Gastroesophageal sphincter (tissue), 4 donors: ENCODE data around the gene APBB3. TPM values are rescaled to one million over a fixed set of nuclear protein-coding genes. Genes with fewer than 3 reads are reported as not detected.

ENCODE experiments used
- ATAC-seq: fragments of 150-250 bp; one replicate; pipeline ENCODE4 v1.9.1; 2016; ENCODE audit warnings: mild to moderate bottlenecking, moderate library complexity
- H3K27ac ChIP-seq, 4 donors: fragments of 200-600 bp; sonication (generic) in 3 of 4; 1 replicate in 3 of 4; 2 replicates in 1 of 4; pipeline ENCODE4 v1.5.1; 2016 to 2019
- H3K27me3 ChIP-seq: fragments of 200-600 bp; sonication (generic); one replicate; pipeline ENCODE4 v1.5.1; 2019
- H3K36me3 ChIP-seq, 2 donors: fragments of 200-600 bp; sonication (generic); one replicate each; pipeline ENCODE4 v1.5.1; 2019; ENCODE audit warnings: control low read depth in 1 of 2
- H3K4me1 ChIP-seq, 3 donors: fragments of 200-600 bp; sonication (generic); 1 replicate in 2 of 3; 2 replicates in 1 of 3; pipeline ENCODE4 v1.5.1; 2016 to 2019; ENCODE audit warnings: control low read depth in 2 of 3
- H3K4me3 ChIP-seq, 2 donors: fragments of 200-600 bp; sonication (generic); one replicate each; pipeline ENCODE4 v1.5.1; 2019; ENCODE audit warnings: mild to moderate bottlenecking in 1 of 2, moderate library complexity in 1 of 2
- H3K9me3 ChIP-seq, 3 donors: fragments of 200-600 bp; sonication (generic); one replicate each; pipeline ENCODE4 v1.5.1; 2017 to 2019; ENCODE audit warnings: control low read depth in 2 of 3
- EP300 ChIP-seq: sonication (generic); formaldehyde crosslinking; IDR thresholded peaks from one replicate; pipeline ENCODE4 v1.6.1; 2017; ENCODE audit warnings: antibody characterized with exemption, mild to moderate bottlenecking
- POLR2A ChIP-seq, 2 donors: fragments of 450-650 bp; IDR thresholded peaks; one replicate each; pipeline ENCODE4 v1.6.1; 2017; ENCODE audit warnings: antibody characterized with exemption in 2 of 2, mild to moderate bottlenecking in 2 of 2, moderate library complexity in 1 of 2
- POLR2AphosphoS5 ChIP-seq: sonication (generic); formaldehyde crosslinking; IDR thresholded peaks from one replicate; pipeline ENCODE4 v1.6.1; 2017; ENCODE audit warnings: antibody characterized with exemption
- whole genome bisulfite sequencing, 2 donors: methylation state at CpG; one replicate each; pipeline ENCODE4 v1.1.5; 2018; ENCODE audit warnings: low coverage in 1 of 2; 5-methylcytosine and 5-hydroxymethylcytosine counted together
- total RNA-seq, 4 donors: library from RNA; depleted of rRNA; stranded (reverse); fragments of >200 nt; gene quantifications; one replicate each; pipeline ENCODE4 v1.1.0, GENCODE V29; 2016
- TF ChIP-seq, protein P1 (sequence below), 4 experiments: fragments of 200-600 bp in 2 of 4; fragments of 450-650 bp in 2 of 4; sonication (generic) in 1 of 4; IDR thresholded peaks; one replicate each; pipeline ENCODE4 v1.5.1; 2017 to 2019; ENCODE audit warnings: antibody characterized with exemption in 4 of 4, mild to moderate bottlenecking in 2 of 4, moderate library complexity in 2 of 4

Gene APBB3
- total RNA-seq, 4 donors from 2014 or later: 9.7 to 25.1 (median 17.5) TPM

DNA sequence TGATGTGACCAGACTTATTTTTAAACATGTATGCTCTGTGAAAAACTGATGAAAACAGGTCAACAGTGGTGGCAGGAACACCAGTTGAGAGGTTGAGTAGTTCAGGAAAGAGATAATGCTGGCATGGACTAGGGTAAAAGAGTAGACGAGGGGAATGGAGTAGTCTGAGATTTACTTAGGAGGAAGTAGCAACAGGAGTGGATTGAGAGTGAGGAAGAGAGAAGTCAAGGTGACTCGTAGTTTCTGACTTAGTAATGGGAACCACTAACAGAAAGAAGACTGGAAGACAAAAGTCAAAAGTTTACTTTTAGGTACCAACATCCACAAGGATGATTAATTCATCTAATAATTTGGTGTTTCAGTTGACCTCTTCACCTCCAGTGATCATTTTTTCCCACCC, 10.7 kb downstream of the APBB3 start:
- Histone ChIP-seq H3K27me3 (no peaks in the 10 kb centered on the region), H3K27ac (no peak overlapping the region), H3K4me3 (no peak overlapping the region), H3K4me1 (peaks cover 15 to 60% (median 25%) of the 10 kb centered on the region in 3 donors), H3K9me3 (no peaks in the 10 kb centered on the region), H3K36me3 (peaks cover 0 to 30% of the 10 kb centered on the region in 2 donors)
- no peak for TF ChIP-seq POLR2A (IDR thresholded peaks at IDR 0.05)
- no peak for TF ChIP-seq POLR2AphosphoS5
- no peak for ATAC-seq
- WGBS, 2 donors: 69 to 75% methylated on average over 2 of the region's 2 CpGs

DNA sequence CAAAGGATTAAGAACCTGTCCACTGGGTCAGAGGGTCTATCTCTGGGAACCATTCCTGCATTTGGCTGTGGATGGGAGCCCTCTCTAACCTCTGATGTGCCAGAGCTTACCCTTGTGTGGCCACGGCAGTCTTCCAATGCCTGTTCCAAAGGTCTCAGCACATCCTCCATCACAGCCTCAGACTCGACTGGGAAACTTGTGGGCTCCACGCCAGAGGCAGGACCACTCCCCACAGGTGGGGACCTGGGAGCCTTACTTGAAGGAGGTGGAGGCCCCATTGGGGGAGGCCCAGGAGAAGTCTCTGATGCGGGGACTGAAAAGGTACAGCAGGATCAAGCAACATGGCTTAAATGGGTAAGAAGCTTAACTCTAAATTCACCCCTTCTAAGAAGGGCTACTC, 12.5 kb downstream of the APBB3 start:
- no peak for ATAC-seq
- H3K27ac ChIP-seq: peak overlapping the region in 2 of 4 donors; percentile 4 to 94
- TF ChIP-seq POLR2AphosphoS5 (no peak), POLR2A (IDR thresholded peaks at IDR 0.05) (no peak), EP300 (no peak)
- TF ChIP-seq, protein P1, sequence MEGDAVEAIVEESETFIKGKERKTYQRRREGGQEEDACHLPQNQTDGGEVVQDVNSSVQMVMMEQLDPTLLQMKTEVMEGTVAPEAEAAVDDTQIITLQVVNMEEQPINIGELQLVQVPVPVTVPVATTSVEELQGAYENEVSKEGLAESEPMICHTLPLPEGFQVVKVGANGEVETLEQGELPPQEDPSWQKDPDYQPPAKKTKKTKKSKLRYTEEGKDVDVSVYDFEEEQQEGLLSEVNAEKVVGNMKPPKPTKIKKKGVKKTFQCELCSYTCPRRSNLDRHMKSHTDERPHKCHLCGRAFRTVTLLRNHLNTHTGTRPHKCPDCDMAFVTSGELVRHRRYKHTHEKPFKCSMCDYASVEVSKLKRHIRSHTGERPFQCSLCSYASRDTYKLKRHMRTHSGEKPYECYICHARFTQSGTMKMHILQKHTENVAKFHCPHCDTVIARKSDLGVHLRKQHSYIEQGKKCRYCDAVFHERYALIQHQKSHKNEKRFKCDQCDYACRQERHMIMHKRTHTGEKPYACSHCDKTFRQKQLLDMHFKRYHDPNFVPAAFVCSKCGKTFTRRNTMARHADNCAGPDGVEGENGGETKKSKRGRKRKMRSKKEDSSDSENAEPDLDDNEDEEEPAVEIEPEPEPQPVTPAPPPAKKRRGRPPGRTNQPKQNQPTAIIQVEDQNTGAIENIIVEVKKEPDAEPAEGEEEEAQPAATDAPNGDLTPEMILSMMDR (IDR thresholded peaks at IDR 0.05): no peak
- H3K27me3 ChIP-seq: no peaks in the 10 kb centered on the region
- H3K4me3 ChIP-seq: no peak overlapping the region
- WGBS, 2 donors: no CpG with 5 or more reads among the region's 4 CpGs
- H3K9me3 ChIP-seq: no peaks in the 10 kb centered on the region
- peaks cover 17 to 67% (median 38%) of the 10 kb centered on the region in 3 donors for H3K4me1 ChIP-seq
- peaks cover 0 to 30% of the 10 kb centered on the region in 2 donors for H3K36me3 ChIP-seq

DNA sequence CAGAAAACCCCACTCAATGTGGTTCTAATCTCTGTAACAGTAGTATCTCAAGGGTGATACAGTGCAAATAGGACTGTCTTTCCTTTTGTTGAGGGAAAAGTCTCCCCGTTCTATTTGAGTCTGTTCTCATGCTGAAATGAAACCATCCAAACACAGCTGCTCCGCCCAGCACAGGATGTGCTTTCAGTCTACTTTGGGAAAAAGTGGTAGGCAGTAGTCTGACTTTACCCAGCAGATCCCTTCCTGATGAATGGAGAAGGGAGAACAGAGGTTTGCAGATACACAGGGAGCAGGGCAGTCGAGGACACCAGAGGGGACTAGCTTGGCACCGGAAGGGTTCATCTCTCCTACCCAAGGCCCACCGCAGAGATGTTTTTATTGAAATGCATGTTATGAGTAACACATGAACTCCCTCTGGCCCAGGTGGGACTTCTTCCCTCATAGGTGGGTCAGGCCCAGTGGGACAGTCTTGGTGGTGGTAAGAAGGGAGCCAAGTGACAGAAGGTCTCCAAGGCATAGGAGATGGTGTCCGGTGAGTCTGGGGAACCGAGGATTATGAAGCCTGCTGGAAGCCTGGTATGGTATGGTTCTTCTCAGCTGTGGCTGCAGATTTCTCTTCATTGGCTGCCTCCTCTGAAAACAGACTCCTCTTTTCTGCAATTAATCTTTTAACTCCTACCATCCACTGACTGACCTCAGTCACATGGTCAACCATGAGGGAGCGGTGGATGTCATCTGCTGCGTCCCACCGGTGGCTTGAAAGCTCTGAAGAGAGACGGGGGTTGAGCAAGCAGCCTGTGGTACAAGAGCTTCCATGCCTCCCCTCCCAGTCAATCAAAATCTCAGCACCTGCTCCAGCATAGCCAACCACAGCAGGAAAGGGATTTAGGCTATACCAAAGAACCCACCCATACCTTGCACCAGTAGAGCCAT, 14.0 kb downstream of the APBB3 start:
- H3K36me3 ChIP-seq: peaks cover 0 to 30% of the 10 kb centered on the region in 2 donors
- H3K27ac ChIP-seq: peak overlapping the region; percentile 91 to 99 (median 95)
- H3K4me1 ChIP-seq: peaks cover 9 to 59% (median 30%) of the 10 kb centered on the region in 3 donors

DNA sequence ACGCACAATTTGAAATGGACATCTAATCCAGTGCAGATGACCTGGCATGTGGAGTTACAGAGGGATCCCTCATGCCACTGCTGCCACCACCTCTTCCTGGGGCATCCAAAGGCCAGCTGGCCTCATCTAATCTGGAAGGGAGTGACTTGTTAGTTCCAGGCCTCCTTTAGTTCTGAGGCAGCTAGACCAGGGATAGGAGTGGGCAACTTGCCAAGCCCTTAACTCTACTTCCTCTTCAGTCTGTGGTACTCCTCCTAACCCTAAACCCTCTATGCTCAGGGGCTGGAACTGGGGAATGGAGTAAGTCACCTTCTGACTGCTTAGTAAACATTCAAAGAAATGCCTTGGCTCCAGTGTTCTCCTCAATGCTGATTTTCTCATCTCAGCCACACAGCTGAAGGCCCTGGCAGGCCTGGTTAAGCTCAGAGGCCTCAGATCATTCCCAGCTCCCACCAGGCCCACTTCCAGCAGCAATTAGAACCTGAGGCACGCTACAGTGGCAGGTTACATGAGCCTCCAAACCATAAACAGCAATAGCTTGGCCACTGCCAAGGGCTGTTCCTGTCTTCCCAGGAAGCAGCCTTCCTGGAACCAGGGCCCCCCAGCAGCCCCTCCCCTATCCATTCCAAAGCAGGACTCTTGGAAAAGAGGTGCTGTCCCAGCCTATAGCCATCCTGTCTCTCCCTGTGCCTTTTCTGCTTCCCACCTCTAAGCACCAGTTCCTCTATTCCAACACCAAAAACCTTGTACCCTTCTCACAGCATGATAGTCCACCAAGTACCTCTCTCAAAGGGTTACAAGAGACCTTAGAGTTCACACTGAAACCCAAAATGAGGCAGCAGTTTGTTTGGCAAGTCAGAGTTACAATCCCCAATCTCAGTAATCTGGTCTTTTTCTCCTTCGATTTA, 14.9 kb downstream of the APBB3 start:
- Histone ChIP-seq H3K9me3 (no peaks in the 10 kb centered on the region), H3K36me3 (peaks cover 0 to 39% of the 10 kb centered on the region in 2 donors), H3K4me3 (no peak overlapping the region), H3K4me1 (peaks cover 9 to 50% (median 30%) of the 10 kb centered on the region in 3 donors), H3K27ac (peak overlapping the region; percentile 91 to 99 (median 95)), H3K27me3 (no peaks in the 10 kb centered on the region)
- peak; percentile 16 for ATAC-seq
- TF ChIP-seq POLR2A (IDR thresholded peaks at IDR 0.05): no peak
- TF ChIP-seq POLR2AphosphoS5: peak; percentile 92
- TF ChIP-seq EP300: no peak
- TF ChIP-seq, protein P1 (IDR thresholded peaks at IDR 0.05): no peak
- WGBS, 2 donors: 33 to 60% methylated on average over 1 of the region's 3 CpGs

More for the DNA sequence above, 14.0 kb downstream of the APBB3 start:
- Histone ChIP-seq H3K4me3 (no peak overlapping the region), H3K9me3 (no peaks in the 10 kb centered on the region), H3K27me3 (no peaks in the 10 kb centered on the region)
- TF ChIP-seq POLR2AphosphoS5 (peak; percentile 7), POLR2A (IDR thresholded peaks at IDR 0.05) (no peak), EP300 (no peak)
- TF ChIP-seq, protein P1 (IDR thresholded peaks at IDR 0.05): no peak
- WGBS, 2 donors: 67 to 88% methylated on average over 4 to 6 of the region's 11 CpGs
- ATAC-seq: no peak

DNA sequence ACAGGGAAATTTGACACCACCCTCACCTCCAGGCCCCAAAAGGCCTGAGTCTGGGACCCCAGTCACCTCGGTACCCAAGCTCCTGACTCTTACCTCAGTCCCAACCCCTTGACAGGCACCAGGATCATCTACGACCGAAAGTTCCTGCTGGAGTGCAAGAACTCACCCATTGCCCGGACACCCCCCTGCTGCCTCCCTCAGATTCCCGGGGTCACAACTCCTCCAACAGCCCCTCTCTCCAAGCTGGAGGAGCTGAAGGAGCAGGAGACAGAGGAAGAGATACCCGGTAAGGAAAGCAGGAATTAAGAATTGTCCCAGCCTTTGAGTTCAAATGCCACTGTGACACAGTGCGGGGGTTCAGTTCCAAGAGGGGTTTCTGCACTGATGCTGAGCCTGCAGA, 15.6 kb downstream of the APBB3 start:
- Histone ChIP-seq H3K9me3 (no peaks in the 10 kb centered on the region), H3K4me1 (peaks cover 9 to 45% (median 30%) of the 10 kb centered on the region in 3 donors), H3K27ac (peak overlapping the region; percentile 91 to 99 (median 95)), H3K27me3 (no peaks in the 10 kb centered on the region), H3K4me3 (peak overlapping the region in 1 of 2 donors; percentile 61), H3K36me3 (peaks cover 0 to 46% of the 10 kb centered on the region in 2 donors)
- WGBS, 2 donors: 71 to 90% methylated on average over 2 to 5 of the region's 7 CpGs
- no peak for TF ChIP-seq POLR2A (IDR thresholded peaks at IDR 0.05)
- no peak for TF ChIP-seq POLR2AphosphoS5
- TF ChIP-seq EP300: no peak
- TF ChIP-seq, protein P1 (IDR thresholded peaks at IDR 0.05): no peak
- ATAC-seq: no peak
